Smooth muscle cell (in vitro differentiated cells): Measurements from ENCODE around the gene KCND1. TPM values are rescaled to one million over a fixed set of nuclear protein-coding genes. Genes with fewer than 3 reads are reported as not detected.

ENCODE experiments used
- DNase-seq: peaks from one replicate; lab custom pipeline; 2025; ENCODE audit not compliant: unreplicated experiment; lab: John Stamatoyannopoulos, UW
- H2AFZ ChIP-seq: fragments of 200-600 bp; sonication (generic); 2 replicates; pipeline ENCODE4 v1.6.0; 2016; ENCODE audit warnings: antibody characterized with exemption, low read depth, mild to moderate bottlenecking
- H3F3A ChIP-seq: fragments of 200-600 bp; sonication (generic); 2 replicates; pipeline ENCODE4 v1.6.0; 2017; ENCODE audit warnings: antibody characterized with exemption, low read depth
- H3K27ac ChIP-seq: fragments of 200-600 bp; sonication (generic); 2 replicates; pipeline ENCODE4 v1.5.1; 2016; ENCODE audit warnings: low read depth, mild to moderate bottlenecking
- H3K27me3 ChIP-seq: fragments of 200-600 bp; sonication (generic); 2 replicates; pipeline ENCODE4 v1.6.1; 2016; ENCODE audit warnings: low read depth, mild to moderate bottlenecking
- H3K36me3 ChIP-seq: fragments of 200-600 bp; sonication (generic); 2 replicates; pipeline ENCODE4 v1.5.1; 2016; ENCODE audit warnings: low read depth
- H3K4me1 ChIP-seq: fragments of 200-600 bp; sonication (generic); 2 replicates; pipeline ENCODE4 v1.5.1; 2016; ENCODE audit warnings: low read depth
- H3K4me2 ChIP-seq: fragments of 200-600 bp; sonication (generic); 2 replicates; pipeline ENCODE4 v1.6.0; 2016; ENCODE audit warnings: mild to moderate bottlenecking
- H3K4me3 ChIP-seq: fragments of 200-600 bp; sonication (generic); 2 replicates; pipeline ENCODE4 v1.5.1; 2016; ENCODE audit warnings: mild to moderate bottlenecking
- H3K79me2 ChIP-seq: fragments of 200-600 bp; sonication (generic); 2 replicates; pipeline ENCODE4 v1.6.0; 2016; ENCODE audit warnings: low read depth, mild to moderate bottlenecking
- H3K9ac ChIP-seq: fragments of 200-600 bp; sonication (generic); 2 replicates; pipeline ENCODE4 v1.6.0; 2016; ENCODE audit warnings: low read depth
- H3K9me3 ChIP-seq: fragments of 200-600 bp; sonication (generic); replicated peaks from 2 replicates; pipeline ENCODE4 v1.5.1; 2016; ENCODE audit warnings: low read depth
- H4K20me1 ChIP-seq: fragments of 200-600 bp; sonication (generic); 2 replicates; pipeline ENCODE4 v1.6.0; 2016; ENCODE audit warnings: low read depth
- WGBS: methylation state at CpG from one replicate; pipeline ENCODE4 v1.1.7; 2016; ENCODE audit warnings: low lambda C conversion rate; 5-methylcytosine and 5-hydroxymethylcytosine counted together
- polyA plus RNA-seq: library from polyadenylated mRNA; unstranded; fragments of >200 nt; fragmentation: Nextera tagmentation; extraction: Ambion mirVana; gene quantifications from 2 replicates; pipeline ENCODE4 v1.2.1, GENCODE V29; 2016
- total RNA-seq: library from RNA; depleted of rRNA; stranded (reverse); fragments of >200 nt; gene quantifications from 2 replicates; pipeline ENCODE4 v1.2.3, GENCODE V29; 2014
- TF ChIP-seq, protein P1 (sequence below): fragments of 200-600 bp; sonication (generic); IDR thresholded peaks from 2 replicates; pipeline ENCODE4 v1.5.1; 2017; ENCODE audit warnings: borderline replicate concordance, mild to moderate bottlenecking, antibody characterized with exemption; ENCODE audit not compliant: insufficient read depth, poor library complexity, severe bottlenecking

The KCND1 gene
- total and polyA plus RNA-seq, 2 experiments from 2014 or later, result 0.94 to 3.3 TPM

DNA sequence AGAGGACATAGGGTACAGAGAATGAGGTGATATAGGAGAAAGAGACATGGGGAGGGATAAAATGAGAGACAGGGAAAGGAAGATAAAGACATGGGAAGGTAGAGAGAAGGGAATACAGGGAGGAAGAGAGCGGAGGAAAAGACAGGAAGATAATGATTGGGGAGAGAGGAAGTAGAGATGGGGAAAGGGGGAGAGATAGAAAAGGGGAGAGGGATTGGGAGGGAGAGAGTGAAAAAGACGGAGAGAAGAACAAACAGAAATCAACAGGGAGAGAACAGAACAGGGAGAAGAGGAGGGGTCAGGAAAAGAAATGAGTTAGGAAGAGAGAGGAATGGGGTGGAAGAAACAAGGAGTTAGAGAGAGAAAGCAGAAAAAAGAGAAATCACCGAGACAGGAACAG lies 25.8 kb upstream of the KCND1 start:
- 68% methylated on average over 3 of the region's 3 CpGs for WGBS
- H3K9me3 ChIP-seq, result no peaks in the 10 kb centered on the region
- H3K27ac ChIP-seq, result no peak overlapping the region
- H3K36me3 ChIP-seq, result peaks cover 3% of the 10 kb centered on the region
- no peak overlapping the region for H2AFZ ChIP-seq
- H3K4me2 ChIP-seq, result no peak overlapping the region
- no peak overlapping the region for H3K4me3 ChIP-seq
- H3K27me3 ChIP-seq, result no peaks in the 10 kb centered on the region
- no peak for DNase-seq
- TF ChIP-seq, protein P1, sequence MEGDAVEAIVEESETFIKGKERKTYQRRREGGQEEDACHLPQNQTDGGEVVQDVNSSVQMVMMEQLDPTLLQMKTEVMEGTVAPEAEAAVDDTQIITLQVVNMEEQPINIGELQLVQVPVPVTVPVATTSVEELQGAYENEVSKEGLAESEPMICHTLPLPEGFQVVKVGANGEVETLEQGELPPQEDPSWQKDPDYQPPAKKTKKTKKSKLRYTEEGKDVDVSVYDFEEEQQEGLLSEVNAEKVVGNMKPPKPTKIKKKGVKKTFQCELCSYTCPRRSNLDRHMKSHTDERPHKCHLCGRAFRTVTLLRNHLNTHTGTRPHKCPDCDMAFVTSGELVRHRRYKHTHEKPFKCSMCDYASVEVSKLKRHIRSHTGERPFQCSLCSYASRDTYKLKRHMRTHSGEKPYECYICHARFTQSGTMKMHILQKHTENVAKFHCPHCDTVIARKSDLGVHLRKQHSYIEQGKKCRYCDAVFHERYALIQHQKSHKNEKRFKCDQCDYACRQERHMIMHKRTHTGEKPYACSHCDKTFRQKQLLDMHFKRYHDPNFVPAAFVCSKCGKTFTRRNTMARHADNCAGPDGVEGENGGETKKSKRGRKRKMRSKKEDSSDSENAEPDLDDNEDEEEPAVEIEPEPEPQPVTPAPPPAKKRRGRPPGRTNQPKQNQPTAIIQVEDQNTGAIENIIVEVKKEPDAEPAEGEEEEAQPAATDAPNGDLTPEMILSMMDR, result no peak
- no peak overlapping the region for H3K9ac ChIP-seq
- H3K4me1 ChIP-seq, result no peaks in the 10 kb centered on the region
- H3K79me2 ChIP-seq, result peaks cover 14% of the 10 kb centered on the region
- H3F3A ChIP-seq, result no peaks in the 10 kb centered on the region
- H4K20me1 ChIP-seq, result peaks cover 10% of the 10 kb centered on the region

DNA sequence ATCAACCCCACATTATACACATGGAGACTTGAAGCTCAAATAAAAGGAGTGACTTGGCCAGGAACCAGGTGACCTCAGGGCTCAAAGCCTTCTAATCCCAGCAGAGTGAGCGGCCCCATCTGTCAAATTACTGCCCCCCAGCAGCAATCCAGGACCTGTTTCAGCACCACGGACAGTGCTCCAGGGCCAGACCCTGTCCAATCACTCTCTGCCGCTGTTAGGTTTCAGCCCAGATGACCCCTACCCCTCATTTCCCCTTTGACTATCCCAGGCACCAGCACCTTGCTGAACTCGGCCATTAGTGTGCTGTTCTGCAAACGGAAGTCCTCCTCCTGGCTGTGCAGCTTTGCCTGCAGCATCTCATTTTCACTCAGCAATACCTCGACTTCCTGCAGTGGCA lies 25.3 kb upstream of the KCND1 start:
- TF ChIP-seq, protein P1, result no peak
- Histone ChIP-seq H3K9me3 (no peaks in the 10 kb centered on the region), H3K27ac (no peak overlapping the region), H3K9ac (no peak overlapping the region), H2AFZ (no peak overlapping the region), H3K27me3 (no peaks in the 10 kb centered on the region), H4K20me1 (peaks cover 10% of the 10 kb centered on the region), H3K4me1 (no peaks in the 10 kb centered on the region), H3K4me3 (no peak overlapping the region), H3F3A (no peaks in the 10 kb centered on the region), H3K79me2 (peaks cover 14% of the 10 kb centered on the region), H3K4me2 (no peak overlapping the region), H3K36me3 (peaks cover 3% of the 10 kb centered on the region)
- 64% methylated on average over 6 of the region's 6 CpGs for WGBS
- no peak for DNase-seq

DNA sequence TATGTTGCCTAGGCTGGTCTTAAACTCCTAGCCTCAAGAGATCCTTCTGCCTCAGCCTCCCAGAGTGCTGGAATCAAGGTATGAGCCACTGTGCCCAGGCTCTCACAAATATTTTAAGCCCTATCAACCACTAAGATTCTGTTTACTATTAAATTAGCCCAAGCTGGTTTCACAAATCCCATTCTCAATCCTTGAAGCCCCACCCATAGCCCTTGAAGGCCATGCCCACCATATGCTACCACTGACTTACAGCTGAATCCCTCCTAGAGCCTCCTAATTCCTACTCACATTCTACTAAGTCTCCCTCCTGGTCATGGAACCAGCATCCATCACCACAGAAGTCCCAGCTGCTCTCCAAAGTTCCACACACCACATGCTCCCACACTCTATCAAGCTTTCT lies 20.7 kb upstream of the KCND1 start:
- no peak overlapping the region for H3K9ac ChIP-seq
- no peak overlapping the region for H3K27ac ChIP-seq
- no peak overlapping the region for H3K4me3 ChIP-seq
- TF ChIP-seq, protein P1, result no peak
- H3K27me3 ChIP-seq, result no peaks in the 10 kb centered on the region
- no peaks in the 10 kb centered on the region for H3K4me1 ChIP-seq
- DNase-seq, result no peak
- peaks cover 10% of the 10 kb centered on the region for H4K20me1 ChIP-seq
- no peaks in the 10 kb centered on the region for H3F3A ChIP-seq
- H3K9me3 ChIP-seq, result no peaks in the 10 kb centered on the region
- no peak overlapping the region for H2AFZ ChIP-seq
- H3K4me2 ChIP-seq, result no peak overlapping the region
- H3K79me2 ChIP-seq, result no peaks in the 10 kb centered on the region
- H3K36me3 ChIP-seq, result no peaks in the 10 kb centered on the region

DNA sequence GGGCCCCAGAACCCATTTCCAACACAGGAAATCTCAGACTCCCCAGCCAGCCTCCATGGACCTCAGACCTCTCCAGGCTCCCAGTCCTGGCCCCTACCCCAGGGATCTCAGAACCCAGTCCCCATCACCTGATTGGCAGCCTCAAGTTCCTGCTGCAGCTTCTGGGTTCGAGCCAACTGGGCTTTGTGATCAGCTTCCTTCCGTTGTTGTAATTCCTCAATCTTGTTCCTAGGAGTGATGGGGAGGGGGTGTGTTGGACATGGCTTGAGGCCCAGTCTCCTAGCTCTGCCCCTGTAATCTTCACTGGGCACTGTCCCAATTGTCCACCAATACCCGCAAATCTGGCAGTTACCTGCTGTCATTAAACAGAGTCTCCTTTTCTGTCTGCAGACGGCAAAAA lies 17.8 kb upstream of the KCND1 start:
- H3K9ac ChIP-seq, result no peak overlapping the region
- H3K36me3 ChIP-seq, result no peaks in the 10 kb centered on the region
- no peaks in the 10 kb centered on the region for H3K4me1 ChIP-seq
- no peaks in the 10 kb centered on the region for H3K79me2 ChIP-seq
- H3F3A ChIP-seq, result no peaks in the 10 kb centered on the region
- no peaks in the 10 kb centered on the region for H4K20me1 ChIP-seq
- no peak for DNase-seq
- H3K4me3 ChIP-seq, result no peak overlapping the region
- WGBS, result 85% methylated on average over 4 of the region's 4 CpGs
- H2AFZ ChIP-seq, result no peak overlapping the region
- H3K4me2 ChIP-seq, result no peak overlapping the region
- TF ChIP-seq, protein P1, result no peak
- no peaks in the 10 kb centered on the region for H3K9me3 ChIP-seq
- no peaks in the 10 kb centered on the region for H3K27me3 ChIP-seq
- H3K27ac ChIP-seq, result no peak overlapping the region
